Astrocyte (in vitro differentiated cells and primary cell): Measurements from ENCODE around the gene THRSP. TPM values are rescaled to one million over a fixed set of nuclear protein-coding genes. Genes with fewer than 3 reads are reported as not detected.
"Not testable (repeated sequence)": the region's sequence is repeated elsewhere in the genome, so short reads cannot be mapped to it uniquely, and the experiment has no call there.

ENCODE experiments used
- DNase-seq: peaks from one replicate; pipeline ENCODE4 v3.0.0-alpha.2; 2010; ENCODE audit warnings: low read depth
- FAIRE-seq: peaks from 2 replicates; lab custom pipeline; 2011; peaks lifted over from hg19 to GRCh38; lab: Jason Lieb, UNC
- H2AFZ ChIP-seq: 2 replicates; pipeline ENCODE4 v1.6.0; 2012; ENCODE audit warnings: low read depth, low read length, inconsistent platforms
- H3K27ac ChIP-seq: 2 replicates; pipeline ENCODE4 v1.5.1; 2011; ENCODE audit warnings: low read depth, low read length, inconsistent platforms
- H3K27me3 ChIP-seq: 2 replicates; pipeline ENCODE4 v1.6.0; 2011; ENCODE audit warnings: low read length, inconsistent platforms; ENCODE audit not compliant: insufficient read depth
- H3K36me3 ChIP-seq: 2 replicates; pipeline ENCODE4 v1.5.1; 2011; ENCODE audit warnings: low read length, inconsistent platforms; ENCODE audit not compliant: insufficient read depth
- H3K4me1 ChIP-seq: 2 replicates; pipeline ENCODE4 v1.5.1; 2011; ENCODE audit warnings: low read length, inconsistent platforms; ENCODE audit not compliant: insufficient read depth
- H3K4me2 ChIP-seq: 2 replicates; pipeline ENCODE4 v1.6.0; 2012; ENCODE audit warnings: low read length, inconsistent platforms
- H3K4me3 ChIP-seq: 2 replicates; pipeline ENCODE4 v1.5.1; 2011; ENCODE audit warnings: low read depth, mild to moderate bottlenecking, low read length, inconsistent platforms; ENCODE audit not compliant: insufficient read depth
- H3K79me2 ChIP-seq: 2 replicates; pipeline ENCODE4 v1.6.0; 2012; ENCODE audit warnings: mild to moderate bottlenecking, low read length, inconsistent platforms; ENCODE audit not compliant: insufficient read depth
- H3K9ac ChIP-seq: 2 replicates; pipeline ENCODE4 v1.6.0; 2012; ENCODE audit warnings: mild to moderate bottlenecking, low read length, inconsistent platforms
- H3K9me3 ChIP-seq: 2 replicates; pipeline ENCODE4 v1.5.1; 2012; ENCODE audit warnings: low read depth, mild to moderate bottlenecking, low read length, inconsistent platforms; ENCODE audit not compliant: insufficient read depth
- H4K20me1 ChIP-seq: 2 replicates; pipeline ENCODE4 v1.6.0; 2012; ENCODE audit warnings: low read length, inconsistent platforms; ENCODE audit not compliant: insufficient read depth
- H3K27ac Mint-ChIP-seq: one replicate; pipeline ENCODE4 v1.8.0; 2021; ENCODE audit warnings: mild to moderate bottlenecking, mixed read lengths; ENCODE audit not compliant: unreplicated experiment
- H3K27me3 Mint-ChIP-seq: one replicate; pipeline ENCODE4 v1.8.0; 2021; ENCODE audit warnings: low read depth, mixed read lengths; ENCODE audit not compliant: unreplicated experiment
- H3K36me3 Mint-ChIP-seq: one replicate; pipeline ENCODE4 v1.8.0; 2021; ENCODE audit warnings: low read depth, mixed read lengths; ENCODE audit not compliant: unreplicated experiment
- H3K4me1 Mint-ChIP-seq: one replicate; pipeline ENCODE4 v1.8.0; 2021; ENCODE audit warnings: low read depth, mixed read lengths; ENCODE audit not compliant: unreplicated experiment
- H3K4me3 Mint-ChIP-seq: one replicate; pipeline ENCODE4 v1.8.0; 2021; ENCODE audit warnings: mild to moderate bottlenecking, moderate library complexity, mixed read lengths; ENCODE audit not compliant: unreplicated experiment
- H3K9me3 Mint-ChIP-seq: one replicate; pipeline ENCODE4 v1.8.0; 2021; ENCODE audit warnings: mild to moderate bottlenecking, mixed read lengths; ENCODE audit not compliant: unreplicated experiment
- CTCF ChIP-seq: IDR thresholded peaks from 2 replicates; pipeline ENCODE4 v1.5.1; 2011; ENCODE audit warnings: low read depth, mild to moderate bottlenecking, inconsistent platforms, low read length, moderate library complexity; ENCODE audit not compliant: insufficient read depth
- EZH2 ChIP-seq: IDR thresholded peaks from 2 replicates; pipeline ENCODE4 v1.6.1; 2012; ENCODE audit warnings: mild to moderate bottlenecking, low read length, inconsistent platforms; ENCODE audit not compliant: insufficient read depth
- total RNA-seq: library from RNA; stranded (reverse); gene quantifications from 2 replicates; pipeline ENCODE4 v1.2.1, GENCODE V29; 2021

Gene THRSP
- total RNA-seq, 1 donor from 2014 or later = not detected

- Mint-ChIP-seq H3K9me3 (no peaks in the 10 kb centered on the region), H3K27me3 (peaks cover 5% of the 10 kb centered on the region), H3K27ac (peak overlapping the region; percentile 43), H3K4me3 (no peak overlapping the region), H3K4me1 (peaks cover 11% of the 10 kb centered on the region), H3K36me3 (peaks cover 3% of the 10 kb centered on the region)
- H3K79me2 ChIP-seq = no peaks in the 10 kb centered on the region
- TF ChIP-seq CTCF (no peak), EZH2 (no peak)
- peaks cover 22% of the 10 kb centered on the region for H3K4me1 ChIP-seq
- H3K9ac ChIP-seq = no peak overlapping the region
- peak overlapping the region; percentile 91 for H3K27ac ChIP-seq
- peak overlapping the region; percentile 67 for H2AFZ ChIP-seq
- no peak for DNase-seq
- H3K4me2 ChIP-seq = peak overlapping the region; percentile 88
- no peak overlapping the region for H3K4me3 ChIP-seq
- no peaks in the 10 kb centered on the region for H3K36me3 ChIP-seq
- no peak for FAIRE-seq
- no peaks in the 10 kb centered on the region for H4K20me1 ChIP-seq
- no peaks in the 10 kb centered on the region for H3K9me3 ChIP-seq
- no peaks in the 10 kb centered on the region for H3K27me3 ChIP-seq
Observed at GRCh38 chr11:78040691-78041379, 22.8 kb upstream of the THRSP start.

DNA sequence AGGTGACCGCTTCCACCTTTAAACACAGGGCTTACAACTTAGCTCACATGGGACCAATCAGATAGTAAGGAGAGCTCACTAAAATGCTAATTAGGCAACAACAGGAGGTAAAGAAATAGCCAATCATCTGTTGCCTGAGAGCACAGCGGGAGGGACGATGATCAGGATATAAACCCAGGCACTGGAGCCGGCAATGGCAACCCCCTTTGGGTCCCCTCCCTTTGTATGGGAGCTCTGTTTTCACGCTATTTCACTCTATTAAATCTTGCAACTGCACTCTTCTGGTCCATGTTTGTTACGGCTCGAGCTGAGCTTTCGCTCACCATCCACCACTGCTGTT is 22.3 kb upstream of the THRSP start:
- not testable (repeated sequence) for H3K9me3 Mint-ChIP-seq, H3K4me3 Mint-ChIP-seq, H3K9me3 ChIP-seq, H3K36me3 ChIP-seq, H3K27me3 ChIP-seq, H3K36me3 Mint-ChIP-seq, H3K79me2 ChIP-seq, H2AFZ ChIP-seq, H4K20me1 ChIP-seq, FAIRE-seq, H3K27me3 Mint-ChIP-seq, H3K4me3 ChIP-seq, H3K4me2 ChIP-seq, DNase-seq, H3K27ac ChIP-seq, H3K9ac ChIP-seq
- peaks cover 11% of the 10 kb centered on the region for H3K4me1 Mint-ChIP-seq
- H3K27ac Mint-ChIP-seq = peak overlapping the region; percentile 75
- H3K4me1 ChIP-seq = peaks cover 22% of the 10 kb centered on the region

- no peak for FAIRE-seq
- TF ChIP-seq CTCF = no peak
- Histone ChIP-seq H3K4me1 (peaks cover 22% of the 10 kb centered on the region), H3K79me2 (no peaks in the 10 kb centered on the region), H3K4me3 (no peak overlapping the region), H3K9me3 (no peaks in the 10 kb centered on the region), H3K9ac (no peak overlapping the region), H3K27ac (no peak overlapping the region), H4K20me1 (no peaks in the 10 kb centered on the region), H3K4me2 (no peak overlapping the region), H2AFZ (no peak overlapping the region), H3K36me3 (no peaks in the 10 kb centered on the region), H3K27me3 (no peaks in the 10 kb centered on the region)
- peaks cover 11% of the 10 kb centered on the region for H3K4me1 Mint-ChIP-seq
- H3K27ac Mint-ChIP-seq = peak overlapping the region; percentile 75
- peaks cover 3% of the 10 kb centered on the region for H3K36me3 Mint-ChIP-seq
- no peak for DNase-seq
- H3K27me3 Mint-ChIP-seq = peaks cover 5% of the 10 kb centered on the region
- no peak overlapping the region for H3K4me3 Mint-ChIP-seq
- no peaks in the 10 kb centered on the region for H3K9me3 Mint-ChIP-seq
Observed at GRCh38 chr11:78041843-78042440, 21.7 kb upstream of the THRSP start.
